ENCODE data around the gene DET1. TPM values are rescaled to one million over a fixed set of nuclear protein-coding genes. Genes with fewer than 3 reads are reported as not detected.

DET1 gene
- total RNA-seq, 1 experiment from 2014 or later, result 6.1 TPM

GRCh38 chr15:88580532-88580931 is 34.1 kb upstream of the DET1 start (continued):
- no peak for TF ChIP-seq ZNF281 (CRISPR knock-in tag; IDR thresholded peaks at IDR 0.05)
- TF ChIP-seq ATF1 (CRISPR knock-in tag; IDR thresholded peaks at IDR 0.05), result no peak
- TF ChIP-seq AFF4 (CRISPR knock-in tag; IDR thresholded peaks at IDR 0.05; ENCODE audit: borderline replicate concordance), result no peak
- no peak for TF ChIP-seq ZBTB43 (CRISPR knock-in tag; IDR thresholded peaks at IDR 0.05)
- TF ChIP-seq NFYB (CRISPR knock-in tag; conservative IDR thresholded peaks at IDR 0.05; ENCODE audit: low read depth), result no peak
- no peak for TF ChIP-seq NR2C2 (CRISPR knock-in tag; IDR thresholded peaks at IDR 0.05)
- no peak for TF ChIP-seq SMAD4 (CRISPR knock-in tag; IDR thresholded peaks at IDR 0.05)
- TF ChIP-seq HMGXB4 (CRISPR knock-in tag; IDR thresholded peaks at IDR 0.05), result no peak

GRCh38 chr15:88579322-88579721 is 32.8 kb upstream of the DET1 start:
- no peak overlapping the region for H3K4me3 Mint-ChIP-seq
- no peak for TF ChIP-seq IRF1 (CRISPR knock-in tag; IDR thresholded peaks at IDR 0.05)
- TF ChIP-seq NFYB (CRISPR knock-in tag; conservative IDR thresholded peaks at IDR 0.05; ENCODE audit: low read depth), result no peak
- TF ChIP-seq TEAD4 (CRISPR knock-in tag; IDR thresholded peaks at IDR 0.05), result no peak
- TF ChIP-seq E2F4 (CRISPR knock-in tag; IDR thresholded peaks at IDR 0.05; ENCODE audit: borderline replicate concordance, low read depth), result no peak
- no peak for TF ChIP-seq ETV6 (CRISPR knock-in tag; IDR thresholded peaks at IDR 0.05)
- TF ChIP-seq ZNF121 (CRISPR knock-in tag; IDR thresholded peaks at IDR 0.05), result no peak
- no peak for TF ChIP-seq ERG (CRISPR knock-in tag; IDR thresholded peaks at IDR 0.05)
- no peak for TF ChIP-seq HMGXB4 (CRISPR knock-in tag; IDR thresholded peaks at IDR 0.05)
- TF ChIP-seq FOXP4 (CRISPR knock-in tag; IDR thresholded peaks at IDR 0.05), result no peak
- no peak for TF ChIP-seq CBFB (CRISPR knock-in tag; IDR thresholded peaks at IDR 0.05; ENCODE audit: low read depth)
- no peak for TF ChIP-seq CTCF (IDR thresholded peaks at IDR 0.05)

More at GRCh38 chr15:88579322-88579721, 32.8 kb upstream of the DET1 start:
- no peaks in the 10 kb centered on the region for H3K9me3 Mint-ChIP-seq
- H3K27me3 Mint-ChIP-seq (ENCODE audit: low read depth), result peaks cover 5% of the 10 kb centered on the region; the same call in 1 of the 2 replicates
- no peak overlapping the region for H3K27ac Mint-ChIP-seq
- ATAC-seq, result no peak
- ChIA-PET POLR2A (no interaction called here), CTCF (no interaction called here)
- peaks cover 6% of the 10 kb centered on the region for H3K4me1 Mint-ChIP-seq
- no peaks in the 10 kb centered on the region for H3K36me3 Mint-ChIP-seq
- DNase-seq (ENCODE audit: low spot score), result no peak
